ENCODE measurements around the gene SYNPO2.
"Not testable (repeated sequence)": the region's sequence is repeated elsewhere in the genome, so short reads cannot be mapped to it uniquely, and the experiment has no call there.

SYNPO2 gene

DNA sequence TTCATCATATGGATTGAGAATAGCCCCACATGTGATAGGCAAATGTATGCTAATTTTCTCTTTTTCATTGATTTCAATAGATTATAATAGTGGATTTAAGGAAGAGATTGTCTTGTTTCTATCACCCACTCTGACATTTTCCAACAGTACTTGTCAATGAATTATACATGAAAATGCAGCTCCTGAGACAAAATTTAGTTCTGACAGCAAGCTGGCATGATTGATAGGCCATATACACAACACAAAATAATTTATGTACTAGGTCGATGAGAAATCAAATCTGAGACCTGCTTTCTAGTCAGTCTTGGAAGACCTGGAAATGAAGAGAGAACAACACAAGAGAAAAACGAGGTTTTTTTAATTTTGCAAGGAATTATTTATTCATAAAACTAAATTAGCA is 129.0 kb downstream of the SYNPO2 start:
- no peak overlapping the region for H3K4me3 ChIP-seq (replicated peaks; ENCODE audit: low read depth, low read length)
- DNase-seq (ENCODE audit: low read depth) = no peak
- TF ChIP-seq, protein P1, sequence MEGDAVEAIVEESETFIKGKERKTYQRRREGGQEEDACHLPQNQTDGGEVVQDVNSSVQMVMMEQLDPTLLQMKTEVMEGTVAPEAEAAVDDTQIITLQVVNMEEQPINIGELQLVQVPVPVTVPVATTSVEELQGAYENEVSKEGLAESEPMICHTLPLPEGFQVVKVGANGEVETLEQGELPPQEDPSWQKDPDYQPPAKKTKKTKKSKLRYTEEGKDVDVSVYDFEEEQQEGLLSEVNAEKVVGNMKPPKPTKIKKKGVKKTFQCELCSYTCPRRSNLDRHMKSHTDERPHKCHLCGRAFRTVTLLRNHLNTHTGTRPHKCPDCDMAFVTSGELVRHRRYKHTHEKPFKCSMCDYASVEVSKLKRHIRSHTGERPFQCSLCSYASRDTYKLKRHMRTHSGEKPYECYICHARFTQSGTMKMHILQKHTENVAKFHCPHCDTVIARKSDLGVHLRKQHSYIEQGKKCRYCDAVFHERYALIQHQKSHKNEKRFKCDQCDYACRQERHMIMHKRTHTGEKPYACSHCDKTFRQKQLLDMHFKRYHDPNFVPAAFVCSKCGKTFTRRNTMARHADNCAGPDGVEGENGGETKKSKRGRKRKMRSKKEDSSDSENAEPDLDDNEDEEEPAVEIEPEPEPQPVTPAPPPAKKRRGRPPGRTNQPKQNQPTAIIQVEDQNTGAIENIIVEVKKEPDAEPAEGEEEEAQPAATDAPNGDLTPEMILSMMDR (IDR thresholded peaks at IDR 0.05; ENCODE audit: low read length, missing control alignments) = no peak

DNA sequence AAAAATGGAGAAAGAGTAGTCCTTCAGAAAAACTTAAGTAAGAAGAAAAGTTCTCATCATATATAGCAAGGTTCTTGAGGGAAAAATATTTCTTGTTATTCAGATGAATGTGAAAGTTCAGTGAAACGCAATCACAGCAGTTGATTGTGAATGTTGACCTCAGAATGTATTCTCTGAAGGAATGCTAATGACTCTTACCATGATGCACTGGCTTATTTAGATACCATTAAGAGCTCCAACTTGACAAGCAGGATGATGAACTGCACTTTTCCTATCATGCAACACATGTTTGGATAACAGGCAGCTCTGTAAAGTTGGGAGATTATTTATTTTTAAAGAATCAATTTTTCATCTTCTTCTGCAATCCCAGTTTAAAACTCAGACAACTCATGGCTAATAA is 131.5 kb downstream of the SYNPO2 start:
- peak; percentile 31 for DNase-seq (ENCODE audit: low read depth)
- TF ChIP-seq, protein P1 (IDR thresholded peaks at IDR 0.05; ENCODE audit: low read length, missing control alignments) = no peak
- no peak overlapping the region for H3K4me3 ChIP-seq (replicated peaks; ENCODE audit: low read depth, low read length)

DNA sequence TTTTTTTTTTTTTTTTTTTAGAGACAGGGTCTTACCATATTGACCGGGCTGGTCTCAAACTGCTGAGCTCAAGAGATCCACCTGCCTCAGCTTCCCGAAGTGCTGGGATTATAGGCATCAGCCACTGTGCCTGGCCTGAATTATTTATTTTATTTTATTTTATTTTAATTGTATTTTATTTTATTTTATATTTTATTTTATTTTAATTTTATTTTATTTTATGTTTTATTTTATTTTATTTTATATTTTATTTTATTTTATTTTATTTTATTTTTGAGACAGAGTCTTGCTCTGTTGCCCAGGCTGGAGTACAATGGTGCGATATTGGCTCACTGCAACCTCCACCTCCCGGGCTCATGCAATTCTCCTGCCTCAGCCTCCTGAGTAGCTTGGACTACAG is 133.9 kb downstream of the SYNPO2 start:
- not testable (repeated sequence) for H3K4me3 ChIP-seq (replicated peaks; ENCODE audit: low read depth, low read length); DNase-seq (ENCODE audit: low read depth)

DNA sequence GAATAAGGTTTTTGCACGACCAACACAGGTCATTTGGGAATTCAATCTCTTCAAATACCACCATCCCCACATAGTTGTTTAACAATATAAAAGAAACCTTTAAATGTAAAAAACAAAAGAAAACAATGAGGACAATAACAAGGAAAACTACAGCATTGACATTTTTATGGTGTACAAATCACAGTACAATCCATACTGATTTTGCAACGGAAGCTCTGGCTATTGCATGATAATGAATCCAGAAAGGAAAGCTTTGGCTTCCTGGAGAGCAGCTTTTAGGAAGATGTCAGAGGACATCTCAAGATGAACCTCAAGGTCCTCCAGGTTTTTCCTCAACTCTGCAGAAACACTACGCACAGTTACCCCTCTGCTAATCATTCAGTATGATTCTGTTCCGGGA is 135.4 kb downstream of the SYNPO2 start:
- no peak for DNase-seq (ENCODE audit: low read depth)
- TF ChIP-seq, protein P1 (IDR thresholded peaks at IDR 0.05; ENCODE audit: low read length, missing control alignments) = no peak
- H3K4me3 ChIP-seq (replicated peaks; ENCODE audit: low read depth, low read length) = no peak overlapping the region

DNA sequence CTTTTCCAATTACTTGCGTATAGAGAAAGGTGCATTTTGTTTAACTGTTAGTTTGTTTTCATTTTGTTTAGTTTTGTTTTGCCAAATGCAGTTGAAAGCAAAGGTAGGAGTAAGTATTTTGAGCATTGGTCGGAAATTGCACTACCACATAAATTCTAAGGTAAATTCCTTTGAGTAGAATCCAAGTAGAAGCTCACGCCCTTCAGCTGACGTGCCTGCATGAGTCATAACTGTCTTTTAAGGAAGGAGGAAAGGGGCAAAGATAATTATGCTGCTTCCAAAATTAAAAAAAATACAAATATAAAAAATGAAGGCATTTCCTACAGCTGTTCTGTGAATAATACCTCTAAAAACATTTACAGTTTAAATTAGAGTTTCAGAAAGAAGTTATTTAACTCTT is 136.8 kb downstream of the SYNPO2 start:
- DNase-seq (ENCODE audit: low read depth) = peak; percentile 70
- TF ChIP-seq, protein P1 (IDR thresholded peaks at IDR 0.05; ENCODE audit: low read length, missing control alignments) = no peak
- H3K4me3 ChIP-seq (replicated peaks; ENCODE audit: low read depth, low read length) = peak overlapping the region; percentile 25

DNA sequence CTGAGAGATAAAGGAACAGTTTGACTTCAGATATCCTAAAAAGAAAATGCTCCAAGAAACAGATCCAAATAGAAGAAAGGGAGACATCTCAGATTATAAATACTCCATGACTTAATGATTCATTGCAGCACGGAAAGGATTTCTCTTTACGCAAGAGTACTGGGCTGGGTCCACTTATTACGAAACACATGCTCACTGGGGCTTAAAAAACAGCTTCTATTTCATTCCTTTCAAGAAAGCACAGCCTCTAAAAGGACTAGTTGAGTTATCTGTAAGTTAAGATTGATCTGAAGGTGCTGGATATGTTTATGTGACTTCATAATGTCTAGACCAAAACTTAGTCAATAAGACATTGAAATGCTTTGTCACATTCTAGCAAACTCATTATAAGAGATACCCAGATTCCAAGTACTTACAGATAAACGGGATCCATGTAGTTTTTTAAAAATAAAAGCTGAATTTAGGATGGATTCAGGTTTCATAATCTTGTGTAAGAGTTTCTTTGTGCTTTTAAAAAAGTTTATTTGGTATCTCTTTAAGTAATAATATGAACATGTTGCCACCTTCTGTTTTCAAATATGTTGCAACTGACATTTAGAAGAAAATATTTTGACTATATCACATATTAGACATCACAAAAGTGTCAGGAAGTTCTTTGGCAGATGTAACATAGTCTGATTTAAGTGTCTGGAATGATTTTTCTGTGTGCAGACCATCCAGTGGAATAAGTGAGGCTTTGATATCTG is 137.4 kb downstream of the SYNPO2 start:
- peak overlapping the region; percentile 25 for H3K4me3 ChIP-seq (replicated peaks; ENCODE audit: low read depth, low read length)
- TF ChIP-seq, protein P1 (IDR thresholded peaks at IDR 0.05; ENCODE audit: low read length, missing control alignments) = no peak
- DNase-seq (ENCODE audit: low read depth) = peak; percentile 94

DNA sequence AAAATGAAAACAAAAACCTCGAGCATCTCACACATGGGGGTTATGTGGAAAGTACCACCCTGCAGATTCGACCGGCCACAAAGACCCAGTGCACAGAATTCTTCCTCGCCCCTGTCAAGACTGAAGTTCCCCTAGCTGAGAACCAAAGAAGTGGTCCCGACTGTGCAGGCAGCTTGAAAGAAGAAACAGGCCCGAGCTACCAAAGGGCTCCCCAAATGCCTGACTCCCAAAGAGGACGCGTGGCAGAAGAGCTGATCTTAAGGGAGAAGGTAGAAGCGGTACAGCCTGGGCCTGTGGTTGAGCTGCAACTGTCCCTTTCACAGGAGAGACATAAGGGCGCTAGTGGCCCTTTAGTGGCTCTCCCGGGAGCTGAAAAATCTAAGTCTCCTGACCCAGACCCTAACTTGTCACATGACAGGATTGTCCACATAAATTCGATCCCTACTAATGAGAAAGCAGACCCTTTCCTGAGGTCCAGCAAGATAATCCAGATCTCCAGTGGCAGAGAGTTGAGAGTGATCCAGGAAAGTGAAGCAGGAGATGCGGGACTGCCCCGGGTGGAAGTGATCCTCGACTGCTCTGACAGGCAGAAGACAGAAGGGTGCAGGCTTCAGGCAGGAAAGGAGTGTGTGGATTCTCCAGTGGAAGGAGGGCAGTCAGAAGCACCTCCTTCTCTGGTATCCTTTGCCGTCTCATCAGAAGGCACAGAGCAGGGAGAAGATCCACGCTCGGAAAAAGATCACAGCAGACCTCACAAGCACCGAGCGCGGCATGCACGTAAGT is 138.2 kb downstream of the SYNPO2 start:
- no peak overlapping the region for H3K4me3 ChIP-seq (replicated peaks; ENCODE audit: low read depth, low read length)
- DNase-seq (ENCODE audit: low read depth) = no peak
- TF ChIP-seq, protein P1 (IDR thresholded peaks at IDR 0.05; ENCODE audit: low read length, missing control alignments) = no peak
